A673 (cell line): ENCODE data around the gene SOX14. TPM values are rescaled to one million over a fixed set of nuclear protein-coding genes. Genes with fewer than 3 reads are reported as not detected.

Source experiments
- BruUV-seq: library from RNA; stranded (reverse); fragments of 400-500 nt; replicated peaks from 2 replicates; lab custom pipeline; 2021; lab: Mats Ljungman, UMichigan
- CTCF ChIA-PET: fragments of 300-600 bp; sonication (Branson Sonifier 250); formaldehyde crosslinking; loops from one replicate; lab custom pipeline; 2022; ENCODE audit warnings: antibody characterized with exemption; lab: Charles Lee
- POLR2A ChIA-PET: fragments of 300-600 bp; sonication (Branson Sonifier 250); formaldehyde crosslinking; loops from one replicate; lab custom pipeline; 2022; ENCODE audit warnings: antibody characterized with exemption; ENCODE audit not compliant: low non-redundant PET; lab: Charles Lee
- DNase-seq: peaks from one replicate; pipeline ENCODE4 v3.0.0-alpha.2; 2015; ENCODE audit warnings: low spot score
- H3K27ac ChIP-seq: fragments of 200-600 bp; sonication (generic); 2 replicates; pipeline ENCODE4 v1.5.1; 2016; ENCODE audit warnings: mixed run types, low read depth, mild to moderate bottlenecking, mixed read lengths, antibody characterized with exemption, low read length; ENCODE audit not compliant: poor library complexity, severe bottlenecking
- H3K27me3 ChIP-seq: fragments of 200-600 bp; sonication (generic); replicated peaks from 2 replicates; pipeline ENCODE4 v1.6.1; 2017; ENCODE audit warnings: mixed run types, low read depth, mild to moderate bottlenecking, mixed read lengths, antibody characterized with exemption, low read length; ENCODE audit not compliant: insufficient read depth, poor library complexity
- H3K36me3 ChIP-seq: fragments of 200-600 bp; sonication (generic); 2 replicates; pipeline ENCODE4 v1.6.1; 2016; ENCODE audit warnings: mixed run types, mild to moderate bottlenecking, mixed read lengths, antibody characterized with exemption, low read length; ENCODE audit not compliant: insufficient read depth, poor library complexity, severe bottlenecking
- H3K4me1 ChIP-seq: fragments of 200-600 bp; sonication (generic); 2 replicates; pipeline ENCODE4 v1.6.1; 2017; ENCODE audit warnings: mixed run types, mild to moderate bottlenecking, mixed read lengths, antibody characterized with exemption, low read length; ENCODE audit not compliant: insufficient read depth, poor library complexity, severe bottlenecking
- H3K4me3 ChIP-seq: fragments of 200-600 bp; sonication (generic); 2 replicates; pipeline ENCODE4 v1.5.1; 2016; ENCODE audit warnings: low read depth, mixed run types, mild to moderate bottlenecking, mixed read lengths, low read length; ENCODE audit not compliant: poor library complexity, severe bottlenecking
- H3K9me3 ChIP-seq: fragments of 200-600 bp; sonication (generic); 2 replicates; pipeline ENCODE4 v1.6.1; 2016; ENCODE audit warnings: mixed run types, low read depth, mild to moderate bottlenecking, mixed read lengths, antibody characterized with exemption, low read length; ENCODE audit not compliant: poor library complexity, severe bottlenecking
- EZH2 ChIP-seq: fragments of 200-600 bp; sonication (generic); IDR thresholded peaks from 2 replicates; pipeline ENCODE4 v1.6.1; 2017; ENCODE audit warnings: borderline replicate concordance, low read depth, mild to moderate bottlenecking, mixed read lengths, antibody characterized with exemption, low read length; ENCODE audit not compliant: poor library complexity, severe bottlenecking
- intact Hi-C: fragments of 100-400 bp; cut with micrococcal nuclease; formaldehyde crosslinking; loops from one replicate; pipeline ENCODE4 v1.10.0; 2022; ENCODE audit not compliant: unreplicated experiment
- total RNA-seq: library from RNA; stranded (reverse); gene quantifications from 2 replicates; pipeline ENCODE4 v1.2.3, GENCODE V29; 2021
- TF ChIP-seq, protein P1 (sequence below): fragments of 300-800, 200-600 bp; sonication (generic); conservative IDR thresholded peaks from 2 replicates; pipeline ENCODE4 v1.5.1; 2017; ENCODE audit warnings: low read depth, mild to moderate bottlenecking, antibody characterized with exemption, low read length, moderate library complexity, mixed read lengths

Gene SOX14
- total RNA-seq, 1 experiment from 2014 or later, result not detected

DNA sequence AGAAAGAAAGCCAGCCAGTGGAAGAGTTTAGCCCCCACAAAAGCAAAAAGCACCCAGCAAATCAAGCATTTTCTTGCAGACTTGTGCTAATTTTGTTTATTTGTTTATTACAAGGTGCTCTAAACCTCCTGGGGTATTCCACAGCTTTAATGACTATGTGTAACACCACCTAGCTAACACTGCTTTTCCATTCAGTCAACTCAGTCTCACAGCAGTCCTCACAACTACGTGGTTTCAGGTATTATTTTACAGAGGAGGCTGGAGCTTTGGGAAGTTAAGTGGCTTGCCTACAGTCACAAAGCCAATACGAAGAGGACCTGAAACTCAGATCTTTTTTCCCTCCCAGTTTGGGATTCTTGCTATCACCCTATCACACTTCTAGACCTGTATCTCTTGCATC, 14.8 kb downstream of the SOX14 start:
- intact Hi-C loops, result no loop called here
- no peak for TF ChIP-seq EZH2
- TF ChIP-seq, protein P1, sequence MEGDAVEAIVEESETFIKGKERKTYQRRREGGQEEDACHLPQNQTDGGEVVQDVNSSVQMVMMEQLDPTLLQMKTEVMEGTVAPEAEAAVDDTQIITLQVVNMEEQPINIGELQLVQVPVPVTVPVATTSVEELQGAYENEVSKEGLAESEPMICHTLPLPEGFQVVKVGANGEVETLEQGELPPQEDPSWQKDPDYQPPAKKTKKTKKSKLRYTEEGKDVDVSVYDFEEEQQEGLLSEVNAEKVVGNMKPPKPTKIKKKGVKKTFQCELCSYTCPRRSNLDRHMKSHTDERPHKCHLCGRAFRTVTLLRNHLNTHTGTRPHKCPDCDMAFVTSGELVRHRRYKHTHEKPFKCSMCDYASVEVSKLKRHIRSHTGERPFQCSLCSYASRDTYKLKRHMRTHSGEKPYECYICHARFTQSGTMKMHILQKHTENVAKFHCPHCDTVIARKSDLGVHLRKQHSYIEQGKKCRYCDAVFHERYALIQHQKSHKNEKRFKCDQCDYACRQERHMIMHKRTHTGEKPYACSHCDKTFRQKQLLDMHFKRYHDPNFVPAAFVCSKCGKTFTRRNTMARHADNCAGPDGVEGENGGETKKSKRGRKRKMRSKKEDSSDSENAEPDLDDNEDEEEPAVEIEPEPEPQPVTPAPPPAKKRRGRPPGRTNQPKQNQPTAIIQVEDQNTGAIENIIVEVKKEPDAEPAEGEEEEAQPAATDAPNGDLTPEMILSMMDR, result no peak
- no peaks in the 10 kb centered on the region for H3K4me1 ChIP-seq
- no peak overlapping the region for H3K27ac ChIP-seq
- no TSS peak for BruUV-seq
- CTCF ChIA-PET, result no interaction called here
- H3K36me3 ChIP-seq, result no peaks in the 10 kb centered on the region
- H3K9me3 ChIP-seq, result no peaks in the 10 kb centered on the region
- POLR2A ChIA-PET, result no interaction called here
- no peak for DNase-seq
- peaks cover 61% of the 10 kb centered on the region for H3K27me3 ChIP-seq
- no peak overlapping the region for H3K4me3 ChIP-seq

DNA sequence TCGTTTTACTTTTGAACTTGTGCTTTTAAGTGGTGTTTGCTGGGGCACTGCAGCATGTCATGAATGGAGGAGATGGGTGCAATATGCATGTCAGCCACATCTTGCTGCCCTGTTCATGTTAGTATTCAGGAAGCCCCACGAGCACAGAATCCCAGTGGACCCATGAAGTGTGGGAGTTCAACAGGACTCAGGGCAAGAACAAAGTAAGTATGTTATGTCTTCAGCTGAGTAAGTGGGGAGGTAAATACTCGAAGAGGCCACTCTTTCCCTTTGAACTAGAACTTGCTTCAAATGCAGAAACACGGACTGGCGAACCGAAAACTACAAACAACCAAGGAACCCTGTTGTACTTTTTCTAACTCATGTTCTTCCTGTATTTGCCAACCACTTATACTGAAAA, 23.4 kb downstream of the SOX14 start:
- Histone ChIP-seq H3K27me3 (peaks cover 67% of the 10 kb centered on the region), H3K36me3 (no peaks in the 10 kb centered on the region), H3K27ac (no peak overlapping the region), H3K4me3 (no peak overlapping the region), H3K4me1 (no peaks in the 10 kb centered on the region), H3K9me3 (no peaks in the 10 kb centered on the region)
- no TSS peak for BruUV-seq
- TF ChIP-seq EZH2, result no peak
- DNase-seq, result no peak
- intact Hi-C loops, result no loop called here
- CTCF ChIA-PET, result no interaction called here
- POLR2A ChIA-PET, result no interaction called here

DNA sequence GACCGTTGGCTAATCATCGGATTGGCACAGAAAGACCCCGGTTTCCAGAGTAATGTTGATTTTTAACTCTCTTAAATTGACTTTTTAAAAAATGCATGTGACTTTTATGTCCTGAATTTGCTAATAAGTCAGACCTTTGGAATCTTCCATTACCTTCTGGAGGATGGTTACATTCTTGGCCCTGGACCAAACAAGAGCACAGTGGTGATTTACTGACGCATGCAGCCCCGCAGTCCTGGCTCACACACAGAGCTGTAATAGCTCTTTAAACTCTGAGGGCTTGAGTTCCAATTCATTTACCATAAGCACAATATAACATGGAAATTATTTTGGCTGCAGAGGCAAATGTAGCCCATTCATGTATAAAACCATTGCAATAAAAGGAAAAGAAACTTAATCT, 25.1 kb downstream of the SOX14 start:
- POLR2A ChIA-PET, result no interaction called here

More for the DNA sequence above, 25.1 kb downstream of the SOX14 start:
- Histone ChIP-seq H3K9me3 (no peaks in the 10 kb centered on the region), H3K36me3 (no peaks in the 10 kb centered on the region), H3K4me1 (no peaks in the 10 kb centered on the region), H3K27ac (no peak overlapping the region), H3K27me3 (peaks cover 76% of the 10 kb centered on the region), H3K4me3 (no peak overlapping the region)
- CTCF ChIA-PET, result no interaction called here
- intact Hi-C loops, result no loop called here
- no peak for TF ChIP-seq EZH2
- TF ChIP-seq, protein P1, result no peak
- DNase-seq, result no peak
- no TSS peak for BruUV-seq
